CD4-positive, CD25-positive, alpha-beta regulatory T cell (primary cell): ENCODE data around the gene SNX6. TPM values are rescaled to one million over a fixed set of nuclear protein-coding genes. Genes with fewer than 3 reads are reported as not detected.

Experiments used
- polyA plus RNA-seq, 4 donors: library from polyadenylated mRNA; unstranded; fragments of 300-500 nt; fragmentation: Illumina TruSeq; gene quantifications; one replicate each; pipeline ENCODE4 v1.2.3, GENCODE V29; 2021
- total RNA-seq: library from RNA; stranded (reverse); gene quantifications from one replicate; pipeline ENCODE4 v1.2.3, GENCODE V29; 2022

Gene SNX6
- total and polyA plus RNA-seq, 5 donors from 2014 or later, result 88.7 to 171 (median 142) TPM

Other genes starting within 250 kb of the SNX6 start
- 4.0 TPM for gene SPTSSA, start 167.9 kb downstream of the SNX6 start, total RNA-seq
- gene SPTSSA, start 167.9 kb downstream of the SNX6 start, polyA plus RNA-seq, result 10 to 100 TPM in 1 of 4 donors, 1 to 10 TPM in 3; 8.1 to 10.7 (median 8.3) TPM
- 86.0 TPM for gene EAPP, start 90.4 kb downstream of the SNX6 start, total RNA-seq
- 100 to 1,000 TPM; 122 to 171 (median 141) TPM for gene EAPP, start 90.4 kb downstream of the SNX6 start, polyA plus RNA-seq
- 27.8 TPM for gene CFL2, start 84.4 kb upstream of the SNX6 start, total RNA-seq
- 10 to 100 TPM in 1 of 4 donors, 1 to 10 TPM in 3; 7.1 to 11.1 (median 7.5) TPM for gene CFL2, start 84.4 kb upstream of the SNX6 start, polyA plus RNA-seq
- 55.1 TPM for gene BAZ1A, start 245.2 kb upstream of the SNX6 start, total RNA-seq
- 10 to 100 TPM in 2 of 4 donors, 1 to 10 TPM in 2; 9.4 to 12.1 (median 10.1) TPM for gene BAZ1A, start 245.2 kb upstream of the SNX6 start, polyA plus RNA-seq